Measurements from ENCODE around the gene KCTD5. TPM values are rescaled to one million over a fixed set of nuclear protein-coding genes. Genes with fewer than 3 reads are reported as not detected.

KCTD5 gene
- total RNA-seq, 6 experiments from 2014 or later, result 7.3 to 22.8 (median 11.1) TPM

DNA sequence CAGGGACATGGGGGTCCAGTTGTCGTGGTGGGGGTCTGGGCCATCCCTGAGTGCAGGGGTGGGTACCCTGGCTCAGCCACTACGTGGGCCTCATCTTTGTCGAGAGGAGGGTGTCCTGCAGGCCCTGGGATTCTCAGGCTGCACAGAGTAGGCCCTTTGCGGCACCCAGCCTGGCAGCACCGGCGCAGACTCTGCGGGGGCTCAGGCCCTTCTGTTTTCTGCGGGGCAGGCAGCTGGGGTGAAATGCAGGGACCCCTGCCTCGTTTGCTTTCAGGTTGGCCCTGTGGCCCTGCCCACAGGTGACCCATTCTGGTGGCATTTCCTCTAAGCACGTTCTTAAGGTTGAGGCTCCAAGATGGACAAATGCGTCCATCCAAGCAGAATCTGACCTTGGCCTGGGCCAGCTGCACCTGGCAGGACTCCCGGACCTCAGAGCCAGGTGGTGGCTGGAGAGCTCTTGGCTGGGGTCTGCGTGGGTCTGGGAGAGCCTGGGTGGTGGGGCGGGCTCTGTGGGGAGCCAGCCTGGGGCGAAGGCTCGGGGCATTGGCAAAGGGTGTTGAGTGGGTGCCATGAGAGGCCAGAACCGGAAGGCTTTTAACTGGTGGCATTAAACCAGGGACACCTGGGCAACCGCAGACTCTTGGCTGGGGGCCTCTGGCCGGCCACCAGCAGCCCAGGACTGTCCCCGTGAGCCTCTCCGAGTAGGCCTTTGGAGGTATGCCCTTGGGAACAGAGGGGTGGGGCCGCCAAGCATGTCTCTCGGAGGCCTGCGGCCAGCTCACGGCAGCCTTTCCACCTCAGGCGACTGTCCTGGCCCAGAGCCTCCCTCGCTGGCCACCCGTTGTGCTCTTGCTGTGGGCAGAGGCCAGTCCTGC lies 20.8 kb downstream of the KCTD5 start:
- H3K36me3 ChIP-seq, result peaks cover 0 to 41% (median 14%) of the 10 kb centered on the region in 4 donors
- H3K4me3 ChIP-seq, result no peak overlapping the region
- H3K4me1 ChIP-seq, result peaks cover 0 to 15% (median 7%) of the 10 kb centered on the region in 4 donors
- H3K27ac ChIP-seq, result no peak overlapping the region
- H3K9me3 ChIP-seq, result no peaks in the 10 kb centered on the region
- H3K27me3 ChIP-seq, result no peaks in the 10 kb centered on the region
- intact Hi-C loops (cut with DNase I), result no loop called here
- no peak for TF ChIP-seq POLR2A (IDR thresholded peaks at IDR 0.05)
- TF ChIP-seq, protein P1, sequence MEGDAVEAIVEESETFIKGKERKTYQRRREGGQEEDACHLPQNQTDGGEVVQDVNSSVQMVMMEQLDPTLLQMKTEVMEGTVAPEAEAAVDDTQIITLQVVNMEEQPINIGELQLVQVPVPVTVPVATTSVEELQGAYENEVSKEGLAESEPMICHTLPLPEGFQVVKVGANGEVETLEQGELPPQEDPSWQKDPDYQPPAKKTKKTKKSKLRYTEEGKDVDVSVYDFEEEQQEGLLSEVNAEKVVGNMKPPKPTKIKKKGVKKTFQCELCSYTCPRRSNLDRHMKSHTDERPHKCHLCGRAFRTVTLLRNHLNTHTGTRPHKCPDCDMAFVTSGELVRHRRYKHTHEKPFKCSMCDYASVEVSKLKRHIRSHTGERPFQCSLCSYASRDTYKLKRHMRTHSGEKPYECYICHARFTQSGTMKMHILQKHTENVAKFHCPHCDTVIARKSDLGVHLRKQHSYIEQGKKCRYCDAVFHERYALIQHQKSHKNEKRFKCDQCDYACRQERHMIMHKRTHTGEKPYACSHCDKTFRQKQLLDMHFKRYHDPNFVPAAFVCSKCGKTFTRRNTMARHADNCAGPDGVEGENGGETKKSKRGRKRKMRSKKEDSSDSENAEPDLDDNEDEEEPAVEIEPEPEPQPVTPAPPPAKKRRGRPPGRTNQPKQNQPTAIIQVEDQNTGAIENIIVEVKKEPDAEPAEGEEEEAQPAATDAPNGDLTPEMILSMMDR (IDR thresholded peaks at IDR 0.05), result no peak
- DNase-seq, result peak; percentile 62 to 96 (median 94)
- ATAC-seq, result peak; percentile 80 to 94 (median 87)
- WGBS (ENCODE audit: insufficient coverage, low coverage, low lambda C conversion rate, missing lambda C conversion rate), result 57% methylated on average over 1 of the region's 28 CpGs

DNA sequence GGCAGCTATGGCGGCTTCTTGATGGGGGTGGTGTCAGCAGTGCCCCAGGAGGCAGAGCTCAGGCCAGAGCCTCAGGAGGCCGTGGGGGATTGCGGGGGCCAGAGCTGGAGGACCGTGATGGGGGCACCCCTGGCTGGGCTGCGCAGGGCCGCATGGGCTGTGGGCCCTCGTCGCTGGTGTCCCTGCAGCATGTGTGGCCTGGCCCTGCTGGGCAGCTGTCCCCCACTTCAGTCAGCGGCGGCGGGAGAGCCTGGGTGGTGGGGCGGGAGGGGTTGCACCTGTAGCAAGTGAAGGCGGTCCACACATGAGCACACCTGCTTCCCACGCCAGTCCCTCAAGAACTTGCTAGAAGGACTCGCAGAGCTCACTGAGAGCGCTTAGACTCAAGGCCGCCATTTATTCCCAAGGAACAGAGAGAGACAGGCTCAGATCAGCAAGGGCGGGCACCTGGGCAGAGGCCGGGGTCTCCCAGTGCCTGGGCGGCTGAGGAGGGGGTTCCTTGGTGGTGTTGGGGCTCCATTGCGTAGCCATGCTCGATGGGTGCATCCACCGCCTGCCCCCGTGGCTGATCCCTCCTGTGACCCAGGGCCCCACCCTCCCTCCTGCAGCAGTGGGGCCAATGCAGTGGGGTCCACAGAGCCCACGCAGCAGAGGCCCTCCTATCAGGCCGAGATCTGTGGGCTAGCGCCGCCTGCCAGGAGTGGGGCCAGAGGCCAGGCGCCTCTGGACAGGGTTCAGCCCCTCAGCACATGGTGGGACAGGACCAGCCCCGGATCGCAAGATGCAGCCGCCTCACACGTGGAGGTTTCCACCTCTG lies 22.1 kb downstream of the KCTD5 start:
- Histone ChIP-seq H3K36me3 (peaks cover 0 to 43% (median 15%) of the 10 kb centered on the region in 4 donors), H3K27me3 (no peaks in the 10 kb centered on the region), H3K4me1 (peaks cover 0 to 15% (median 7%) of the 10 kb centered on the region in 4 donors), H3K4me3 (no peak overlapping the region), H3K9me3 (no peaks in the 10 kb centered on the region), H3K27ac (no peak overlapping the region)
- 100% methylated on average over 4 of the region's 33 CpGs for WGBS (ENCODE audit: insufficient coverage, low coverage, low lambda C conversion rate, missing lambda C conversion rate)
- TF ChIP-seq, protein P1 (IDR thresholded peaks at IDR 0.05), result no peak
- TF ChIP-seq POLR2A (IDR thresholded peaks at IDR 0.05), result no peak
- ATAC-seq (no peak), DNase-seq (peak in 1 of 3 donors; percentile 15)
- intact Hi-C loops (cut with DNase I), result no loop called here

DNA sequence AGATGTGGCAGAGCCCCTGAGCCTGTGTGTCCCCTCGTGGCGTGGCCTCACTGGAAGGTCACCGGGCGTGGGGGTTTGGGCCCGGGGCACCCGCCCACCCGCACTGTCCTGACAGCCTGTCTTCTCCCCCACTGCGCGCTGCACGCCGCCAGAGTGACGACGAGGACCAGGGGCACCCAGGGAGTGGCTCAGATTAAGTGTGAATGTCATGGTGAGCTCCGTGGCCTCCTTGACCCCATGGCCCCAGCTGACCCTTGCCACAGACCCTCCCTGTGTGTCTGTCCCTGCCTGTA lies 22.6 kb downstream of the KCTD5 start:
- no CpG with 5 or more reads among the region's 14 CpGs for WGBS (ENCODE audit: insufficient coverage, low coverage, low lambda C conversion rate, missing lambda C conversion rate)
- no peak overlapping the region for H3K27ac ChIP-seq
- no peaks in the 10 kb centered on the region for H3K27me3 ChIP-seq
- H3K4me1 ChIP-seq, result peaks cover 0 to 15% (median 7%) of the 10 kb centered on the region in 4 donors
- DNase-seq, result peak in 1 of 3 donors; percentile 13
- TF ChIP-seq POLR2A (IDR thresholded peaks at IDR 0.05), result no peak
- TF ChIP-seq, protein P1 (IDR thresholded peaks at IDR 0.05), result no peak
- intact Hi-C loops (cut with DNase I), result no loop called here
- no peak for ATAC-seq
- no peaks in the 10 kb centered on the region for H3K9me3 ChIP-seq
- H3K36me3 ChIP-seq, result peaks cover 0 to 37% (median 15%) of the 10 kb centered on the region in 4 donors
- no peak overlapping the region for H3K4me3 ChIP-seq

DNA sequence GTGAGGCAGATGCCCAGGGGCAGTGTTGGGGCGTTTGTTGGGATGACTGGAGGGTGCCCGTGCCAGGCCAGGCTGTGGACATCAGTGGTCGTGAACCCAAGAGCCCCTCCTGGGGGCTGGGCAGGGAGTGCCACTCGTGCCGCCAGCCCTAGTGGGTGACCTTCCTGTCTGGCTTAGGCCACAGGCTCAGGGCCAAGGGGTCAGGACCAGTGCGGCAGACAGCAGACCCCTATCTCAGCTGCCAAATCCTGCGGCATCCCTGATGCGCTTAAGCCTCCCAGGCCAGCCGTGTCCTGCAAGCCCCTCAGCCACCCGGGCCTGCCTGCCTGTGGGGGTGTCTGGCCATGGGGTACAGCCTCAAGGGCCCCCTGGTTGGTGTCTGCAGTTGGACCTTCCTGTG lies 23.0 kb downstream of the KCTD5 start:
- H3K36me3 ChIP-seq, result peaks cover 0 to 33% (median 14%) of the 10 kb centered on the region in 4 donors
- intact Hi-C loops (cut with DNase I), result no loop called here
- ATAC-seq (no peak), DNase-seq (peak in 1 of 3 donors; percentile 13)
- no peak for TF ChIP-seq POLR2A (IDR thresholded peaks at IDR 0.05)
- TF ChIP-seq, protein P1 (IDR thresholded peaks at IDR 0.05), result no peak
- no CpG with 5 or more reads among the region's 10 CpGs for WGBS (ENCODE audit: insufficient coverage, low coverage, low lambda C conversion rate, missing lambda C conversion rate)
- H3K9me3 ChIP-seq, result no peaks in the 10 kb centered on the region
- H3K27me3 ChIP-seq, result no peaks in the 10 kb centered on the region
- no peak overlapping the region for H3K27ac ChIP-seq
- H3K4me1 ChIP-seq, result peaks cover 0 to 15% (median 7%) of the 10 kb centered on the region in 4 donors
- no peak overlapping the region for H3K4me3 ChIP-seq
